A549 treated with Hydrocortisone at 1 μM for 4 hours (cell line): ENCODE data around the gene PCGF5. TPM values are rescaled to one million over a fixed set of nuclear protein-coding genes. Genes with fewer than 3 reads are reported as not detected.

Experiments
- total RNA-seq: library from RNA; stranded (reverse); fragments of 200-300 nt; extraction: Qiagen RNA extraction; gene quantifications from 5 replicates; pipeline ENCODE4 v1.2.3, GENCODE V29; 2022

The PCGF5 gene
- total RNA-seq: 40.8 to 46.9 TPM (median 42.6 TPM) in 5 replicates

DNA sequence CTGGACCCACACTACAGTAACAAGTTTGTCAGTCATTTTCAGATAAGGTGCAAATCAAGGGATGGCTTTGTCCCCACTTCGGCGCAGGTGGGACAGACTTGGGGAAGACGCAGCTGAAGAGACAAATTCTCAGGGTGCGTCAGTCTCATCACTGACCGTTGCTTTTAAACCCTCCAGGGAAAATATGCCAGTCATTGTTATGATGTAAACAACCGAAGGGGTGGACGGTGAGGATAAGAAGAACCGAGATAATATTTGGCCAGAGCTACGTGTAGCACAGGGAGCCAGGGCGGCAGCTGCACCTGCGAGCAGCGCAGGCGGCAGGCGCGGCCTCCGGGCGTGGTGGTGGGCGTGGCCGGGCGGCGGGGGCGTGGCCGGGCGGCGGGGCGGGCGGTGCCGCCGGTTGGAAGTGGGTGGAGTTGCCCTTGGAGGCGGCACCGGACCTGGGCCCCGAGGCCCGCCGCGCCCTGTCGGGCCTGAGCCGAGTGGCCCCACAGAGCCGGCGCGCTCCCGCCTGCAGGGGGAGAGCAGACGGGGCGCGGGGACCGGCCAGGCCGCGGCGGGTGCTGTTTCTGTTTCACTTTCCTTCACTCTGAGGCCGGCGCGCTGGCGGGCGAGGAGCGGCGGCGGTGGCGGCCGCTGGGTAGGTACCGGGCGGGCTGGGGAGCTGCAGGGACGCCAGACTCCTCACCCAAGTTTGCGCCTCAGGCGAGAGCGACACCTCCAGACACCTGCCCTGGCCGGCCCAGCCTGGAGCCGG lies at the start of gene PCGF5:
Gene PCGF5, plus strand, starts transcription at position 470 of the 760 bp plus-strand sequence. CDS start 2,209 bp downstream, outside the sequence.

Other genes starting within 250 kb of the PCGF5 start
- 3.0 to 4.0 TPM (median 3.9 TPM) in 5 replicates for gene HECTD2, start 189.7 kb downstream of the PCGF5 start, total RNA-seq